ENCODE results near the gene PCNT.
A peak's percentile ranks its signal among the peaks of the same experiment; 100 is the strongest.

Gene PCNT

GRCh38 chr21:46486481-46487126 lies 162.6 kb downstream of the PCNT start:
- DNase-seq, result peak; percentile 59

- DNase-seq, result no peak
Measured at GRCh38 chr21:46489162-46489663, 165.3 kb downstream of the PCNT start.

GRCh38 chr21:46489800-46490199 lies 165.8 kb downstream of the PCNT start:
- no peak for DNase-seq

GRCh38 chr21:46491553-46491952 lies 167.6 kb downstream of the PCNT start:
- DNase-seq, result no peak

- no peak for DNase-seq
Measured at GRCh38 chr21:46492851-46493250, 168.9 kb downstream of the PCNT start.

GRCh38 chr21:46493828-46494227 lies 169.9 kb downstream of the PCNT start:
- DNase-seq, result no peak

Measured in hematopoietic multipotent progenitor cell treated with erythropoietin and hydrocortisone succinate and interleukin-3 and kit ligand, for 4 days (in vitro differentiated cells).